Naive thymus-derived CD8-positive, alpha-beta T cell (primary cell): ENCODE measurements around the gene BMPR1B. TPM values are rescaled to one million over a fixed set of nuclear protein-coding genes. Genes with fewer than 3 reads are reported as not detected.

Experiments used
- ATAC-seq, 2 donors: fragments of 150-1000 bp; cut with Tn5 transposase in 1 of 2; sonication (Bioruptor Pico), chemical (Tn5 transposase) in 1 of 2; 1 replicate in 1 of 2; 2 replicates in 1 of 2; pipeline ENCODE4 v1.10.0; 2021; ENCODE audit warnings: mild to moderate bottlenecking in 2 of 2, moderate library complexity in 2 of 2
- POLR2A ChIA-PET: fragments of 350-600 bp; sonication (Branson Sonifier 250); formaldehyde crosslinking; loops from one replicate; lab custom pipeline; 2021; ENCODE audit warnings: antibody characterized with exemption; lab: Charles Lee
- DNase-seq, 10 donors: peaks; one replicate each; pipeline versions ENCODE4 v3.0.0 to v3.0.0-alpha.2; 2020 to 2022
- H3K27ac Mint-ChIP-seq, 10 donors: one replicate each; pipeline ENCODE4 v1.8.0; 2020 to 2022; ENCODE audit warnings: mild to moderate bottlenecking in 10 of 10, mixed read lengths in 10 of 10, moderate library complexity in 4 of 10, inconsistent platforms in 1 of 10
- H3K27me3 Mint-ChIP-seq, 5 donors: one replicate each; pipeline ENCODE4 v1.8.0; 2021 to 2022; ENCODE audit warnings: mixed read lengths in 5 of 5
- H3K36me3 Mint-ChIP-seq, 3 donors: one replicate each; pipeline ENCODE4 v1.8.0; 2020 to 2022; ENCODE audit warnings: mixed read lengths in 3 of 3, mild to moderate bottlenecking in 2 of 3, inconsistent platforms in 1 of 3
- H3K4me1 Mint-ChIP-seq, 4 donors: one replicate each; pipeline ENCODE4 v1.8.0; 2021 to 2022; ENCODE audit warnings: mixed read lengths in 4 of 4
- H3K4me3 Mint-ChIP-seq, 10 donors: one replicate each; pipeline ENCODE4 v1.8.0; 2020 to 2022; ENCODE audit warnings: mild to moderate bottlenecking in 10 of 10, mixed read lengths in 10 of 10, moderate library complexity in 6 of 10, inconsistent platforms in 1 of 10
- H3K9me3 Mint-ChIP-seq, 9 donors: one replicate each; pipeline ENCODE4 v1.8.0; 2020 to 2022; ENCODE audit warnings: mixed read lengths in 9 of 9, mild to moderate bottlenecking in 3 of 9, inconsistent platforms in 1 of 9, moderate library complexity in 1 of 9
- polyA plus RNA-seq, 3 donors: library from polyadenylated mRNA; unstranded; fragments of 300-500 nt; fragmentation: Illumina TruSeq; gene quantifications; one replicate each; pipeline ENCODE4 v1.2.3, GENCODE V29; 2021
- total RNA-seq, 8 experiments: library from RNA in 2 of 8; stranded (reverse) in 2 of 8; gene quantifications; one replicate each; pipeline ENCODE4 v1.2.3 and lab custom pipeline; 2021 to 2026

BMPR1B gene
- total and polyA plus RNA-seq, 5 experiments from 2014 or later: not detected

GRCh38 chr4:94739741-94740140 lies 18.0 kb upstream of the BMPR1B start:
- Mint-ChIP-seq H3K4me1 (no peaks in the 10 kb centered on the region), H3K9me3 (peaks cover 0 to 5% (median 0%) of the 10 kb centered on the region in 9 donors), H3K27ac (no peak overlapping the region), H3K36me3 (peaks cover 0 to 5% (median 0%) of the 10 kb centered on the region in 3 donors), H3K4me3 (no peak overlapping the region), H3K27me3 (peaks cover 3 to 11% (median 9%) of the 10 kb centered on the region in 5 donors)
- no peak for ATAC-seq
- POLR2A ChIA-PET: no interaction called here
- no peak for DNase-seq

DNA sequence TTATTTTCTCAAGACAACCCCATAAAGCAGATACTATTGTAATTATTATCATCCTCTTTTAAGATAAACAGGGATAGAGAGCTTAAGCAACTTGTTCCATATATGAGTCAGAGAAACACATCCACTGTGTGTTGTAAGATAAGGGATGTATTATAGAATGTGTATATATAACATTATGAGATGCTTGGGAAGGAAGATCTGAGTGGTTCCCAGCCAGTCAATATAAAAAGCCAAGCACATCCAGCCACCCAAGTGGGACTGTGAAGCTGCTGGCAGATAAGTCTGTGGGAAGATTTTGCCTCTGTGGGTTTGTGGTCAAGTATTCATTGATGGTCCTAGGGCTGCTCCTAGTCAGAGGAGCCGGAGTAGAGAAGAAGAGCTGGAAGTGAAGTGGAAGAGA lies 16.5 kb upstream of the BMPR1B start:
- H3K36me3 Mint-ChIP-seq: peaks cover 0 to 5% (median 0%) of the 10 kb centered on the region in 3 donors

GRCh38 chr4:94743838-94744237 lies 13.9 kb upstream of the BMPR1B start:
- ATAC-seq (no peak), DNase-seq (no peak)
- POLR2A ChIA-PET: no interaction called here
- H3K9me3 Mint-ChIP-seq: peaks cover 0 to 5% (median 0%) of the 10 kb centered on the region in 9 donors
- no peak overlapping the region for H3K27ac Mint-ChIP-seq
- no peak overlapping the region for H3K4me3 Mint-ChIP-seq
- H3K36me3 Mint-ChIP-seq: peaks cover 0 to 5% (median 0%) of the 10 kb centered on the region in 3 donors
- no peaks in the 10 kb centered on the region for H3K4me1 Mint-ChIP-seq
- peaks cover 3 to 16% (median 11%) of the 10 kb centered on the region in 5 donors for H3K27me3 Mint-ChIP-seq

More for the DNA sequence above, 16.5 kb upstream of the BMPR1B start:
- no peak overlapping the region for H3K4me3 Mint-ChIP-seq
- H3K9me3 Mint-ChIP-seq: peaks cover 0 to 5% (median 0%) of the 10 kb centered on the region in 9 donors
- DNase-seq (no peak), ATAC-seq (no peak)
- POLR2A ChIA-PET: no interaction called here
- H3K27ac Mint-ChIP-seq: no peak overlapping the region
- H3K4me1 Mint-ChIP-seq: no peaks in the 10 kb centered on the region
- H3K27me3 Mint-ChIP-seq: peaks cover 3 to 16% (median 9%) of the 10 kb centered on the region in 5 donors

GRCh38 chr4:94744850-94745249 lies 12.9 kb upstream of the BMPR1B start:
- peaks cover 5 to 16% (median 11%) of the 10 kb centered on the region in 5 donors for H3K27me3 Mint-ChIP-seq
- no peak overlapping the region for H3K4me3 Mint-ChIP-seq
- POLR2A ChIA-PET: no interaction called here
- no peaks in the 10 kb centered on the region for H3K4me1 Mint-ChIP-seq
- no peak for ATAC-seq
- peaks cover 0 to 5% (median 0%) of the 10 kb centered on the region in 3 donors for H3K36me3 Mint-ChIP-seq
- peaks cover 0 to 5% (median 0%) of the 10 kb centered on the region in 9 donors for H3K9me3 Mint-ChIP-seq
- no peak for DNase-seq
- H3K27ac Mint-ChIP-seq: no peak overlapping the region

GRCh38 chr4:94746746-94747145 lies 11.0 kb upstream of the BMPR1B start:
- POLR2A ChIA-PET: no interaction called here
- Mint-ChIP-seq H3K4me3 (no peak overlapping the region), H3K36me3 (no peaks in the 10 kb centered on the region), H3K9me3 (no peaks in the 10 kb centered on the region), H3K4me1 (no peaks in the 10 kb centered on the region), H3K27ac (no peak overlapping the region), H3K27me3 (peaks cover 0 to 9% (median 3%) of the 10 kb centered on the region in 5 donors)
- no peak for DNase-seq
- no peak for ATAC-seq

GRCh38 chr4:94758141-94758699 lies 465 bp downstream of the BMPR1B start:
- Mint-ChIP-seq H3K27ac (no peak overlapping the region), H3K36me3 (peaks cover 0 to 5% (median 5%) of the 10 kb centered on the region in 3 donors), H3K4me1 (peaks cover 8 to 11% (median 9%) of the 10 kb centered on the region in 4 donors), H3K9me3 (peaks cover 0 to 5% (median 0%) of the 10 kb centered on the region in 9 donors), H3K27me3 (peaks cover 36 to 87% (median 52%) of the 10 kb centered on the region in 5 donors), H3K4me3 (peak overlapping the region; percentile 51 to 92 (median 72))
- DNase-seq: peak in 1 of 10 donors; percentile 3
- POLR2A ChIA-PET: no interaction called here
- peak in 1 of 2 donors; percentile 29 for ATAC-seq

GRCh38 chr4:94758700-94759399 lies 1.1 kb downstream of the BMPR1B start:
- Mint-ChIP-seq H3K4me1 (peaks cover 8 to 11% (median 9%) of the 10 kb centered on the region in 4 donors), H3K27me3 (peaks cover 36 to 81% (median 49%) of the 10 kb centered on the region in 5 donors), H3K36me3 (peaks cover 0 to 5% (median 5%) of the 10 kb centered on the region in 3 donors), H3K4me3 (peak overlapping the region; percentile 51 to 92 (median 72)), H3K9me3 (peaks cover 0 to 5% (median 0%) of the 10 kb centered on the region in 9 donors), H3K27ac (peak overlapping the region in 2 of 10 donors; percentile 15 to 22)
- no peak for ATAC-seq
- no peak for DNase-seq
- POLR2A ChIA-PET: no interaction called here

DNA sequence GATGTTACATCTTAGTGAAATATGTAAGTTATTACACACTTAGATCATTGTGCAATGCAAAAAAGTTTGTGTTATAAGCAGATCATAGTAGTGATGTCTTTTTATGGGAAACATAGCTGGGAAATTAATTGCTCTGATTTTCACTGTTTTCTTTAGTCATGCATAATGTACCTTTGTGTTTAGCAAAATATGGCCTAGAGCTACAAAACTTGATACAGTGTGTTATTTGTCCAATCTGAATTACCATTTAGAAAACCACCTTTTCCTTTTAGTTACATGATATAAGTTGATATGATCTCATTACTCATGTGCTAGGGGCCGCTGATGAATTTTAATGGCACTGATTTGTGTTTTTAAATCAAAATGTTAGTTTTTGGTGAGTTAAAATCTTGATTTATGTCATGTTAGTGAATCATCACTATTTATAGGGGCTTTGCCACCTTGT lies 2.0 kb downstream of the BMPR1B start:
- Mint-ChIP-seq H3K4me1 (peaks cover 8 to 11% (median 9%) of the 10 kb centered on the region in 4 donors), H3K27ac (no peak overlapping the region), H3K9me3 (peaks cover 0 to 5% (median 0%) of the 10 kb centered on the region in 9 donors), H3K36me3 (peaks cover 0 to 5% (median 5%) of the 10 kb centered on the region in 3 donors), H3K27me3 (peaks cover 36 to 81% (median 48%) of the 10 kb centered on the region in 5 donors), H3K4me3 (peak overlapping the region in 2 of 10 donors; percentile 11 to 83)
- no peak for ATAC-seq
- DNase-seq: no peak
- POLR2A ChIA-PET: no interaction called here

DNA sequence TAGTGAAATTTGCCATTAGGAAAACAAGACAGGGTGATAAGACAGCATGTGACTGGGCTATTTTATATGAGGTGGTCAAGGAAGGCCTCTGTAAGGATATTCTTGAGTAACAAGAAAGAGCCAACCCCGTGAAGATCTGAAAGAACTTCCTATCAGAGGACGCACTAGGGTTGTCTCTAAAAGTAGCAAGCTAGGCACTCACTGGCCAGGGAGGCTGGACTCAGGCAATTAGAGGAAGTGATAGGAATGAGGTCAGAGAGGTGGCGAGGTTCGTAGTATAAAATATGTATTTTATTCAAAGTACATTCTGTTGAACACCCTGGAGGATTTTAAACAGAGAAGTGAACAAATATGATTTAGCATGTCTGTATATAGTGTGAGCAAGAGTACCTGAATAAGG lies 4.6 kb downstream of the BMPR1B start:
- H3K36me3 Mint-ChIP-seq: peaks cover 0 to 5% (median 0%) of the 10 kb centered on the region in 3 donors
- no peak overlapping the region for H3K4me3 Mint-ChIP-seq
- peaks cover 7 to 9% (median 8%) of the 10 kb centered on the region in 4 donors for H3K4me1 Mint-ChIP-seq
- ATAC-seq (no peak), DNase-seq (no peak)
- peaks cover 0 to 5% (median 0%) of the 10 kb centered on the region in 9 donors for H3K9me3 Mint-ChIP-seq
- no peak overlapping the region for H3K27ac Mint-ChIP-seq
- POLR2A ChIA-PET: no interaction called here
- peaks cover 26 to 58% (median 32%) of the 10 kb centered on the region in 5 donors for H3K27me3 Mint-ChIP-seq

DNA sequence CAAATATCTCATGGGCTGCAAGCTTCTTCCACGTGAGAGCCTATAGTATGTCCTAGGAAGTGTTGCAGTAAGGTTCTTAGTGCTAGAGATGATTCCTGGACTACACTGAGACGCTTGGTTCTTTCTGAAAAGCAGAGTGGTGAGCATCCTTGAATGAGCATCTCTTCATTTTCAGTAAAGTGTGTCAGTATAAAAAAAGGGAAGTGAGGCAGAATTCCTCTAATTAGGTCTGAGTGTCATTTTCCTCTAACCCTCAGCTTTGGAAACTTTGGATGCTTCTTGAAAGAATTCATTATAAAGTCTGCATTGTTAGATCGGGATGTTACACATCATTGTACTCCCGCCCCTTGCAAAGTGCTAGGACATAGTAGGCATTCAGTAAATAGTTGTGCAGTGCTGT lies 5.2 kb downstream of the BMPR1B start:
- ATAC-seq (no peak), DNase-seq (no peak)
- Mint-ChIP-seq H3K27me3 (peaks cover 25 to 57% (median 31%) of the 10 kb centered on the region in 5 donors), H3K4me3 (no peak overlapping the region), H3K9me3 (peaks cover 0 to 5% (median 0%) of the 10 kb centered on the region in 9 donors), H3K27ac (no peak overlapping the region), H3K36me3 (peaks cover 0 to 5% (median 0%) of the 10 kb centered on the region in 3 donors), H3K4me1 (peaks cover 6 to 9% (median 8%) of the 10 kb centered on the region in 4 donors)
- POLR2A ChIA-PET: no interaction called here

- peaks cover 26 to 53% (median 30%) of the 10 kb centered on the region in 5 donors for H3K27me3 Mint-ChIP-seq
- POLR2A ChIA-PET: no interaction called here
- H3K27ac Mint-ChIP-seq: no peak overlapping the region
- peaks cover 0 to 5% (median 0%) of the 10 kb centered on the region in 3 donors for H3K36me3 Mint-ChIP-seq
- H3K4me3 Mint-ChIP-seq: no peak overlapping the region
- DNase-seq (no peak), ATAC-seq (no peak)
- H3K4me1 Mint-ChIP-seq: peaks cover 5 to 8% (median 7%) of the 10 kb centered on the region in 4 donors
- H3K9me3 Mint-ChIP-seq: peaks cover 0 to 4% (median 0%) of the 10 kb centered on the region in 9 donors
Measured at GRCh38 chr4:94763500-94763899, 5.7 kb downstream of the BMPR1B start.

GRCh38 chr4:94764069-94764468 lies 6.3 kb downstream of the BMPR1B start:
- POLR2A ChIA-PET: no interaction called here

DNA sequence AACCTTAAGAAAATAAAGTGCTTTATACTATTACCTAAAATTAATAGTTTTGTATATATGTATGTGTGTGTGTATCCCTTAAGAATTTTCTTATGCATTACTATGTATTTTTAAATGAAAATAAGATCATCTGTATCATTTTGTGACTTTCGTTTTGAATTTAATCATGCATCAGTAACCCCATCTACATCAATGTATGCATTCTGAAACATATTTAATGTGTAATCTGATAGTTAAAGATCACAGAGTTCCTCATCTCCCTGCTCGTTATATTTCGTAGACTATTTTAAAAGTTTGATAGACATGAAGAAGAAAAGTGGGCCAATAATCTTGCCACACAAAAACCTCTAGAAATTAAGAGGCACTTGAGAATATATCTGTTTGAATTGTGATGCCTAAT lies 7.4 kb downstream of the BMPR1B start:
- POLR2A ChIA-PET: no interaction called here
- Mint-ChIP-seq H3K9me3 (peaks cover 0 to 2% (median 0%) of the 10 kb centered on the region in 9 donors), H3K27ac (no peak overlapping the region), H3K4me3 (no peak overlapping the region), H3K4me1 (peaks cover 0 to 2% (median 0%) of the 10 kb centered on the region in 4 donors), H3K27me3 (peaks cover 11 to 38% (median 22%) of the 10 kb centered on the region in 5 donors), H3K36me3 (no peaks in the 10 kb centered on the region)
- DNase-seq (no peak), ATAC-seq (no peak)

More at GRCh38 chr4:94764069-94764468, 6.3 kb downstream of the BMPR1B start:
- Mint-ChIP-seq H3K4me1 (peaks cover 0 to 3% (median 2%) of the 10 kb centered on the region in 4 donors), H3K27me3 (peaks cover 21 to 47% (median 24%) of the 10 kb centered on the region in 5 donors), H3K27ac (no peak overlapping the region), H3K9me3 (peaks cover 0 to 2% (median 0%) of the 10 kb centered on the region in 9 donors), H3K4me3 (no peak overlapping the region), H3K36me3 (no peaks in the 10 kb centered on the region)
- no peak for ATAC-seq
- no peak for DNase-seq
